GM18517 (cell line): ENCODE data around the gene VPS54.

Source experiments
- ATAC-seq: cut with Tn5 transposase; IDR thresholded peaks from one replicate; pipeline ENCODE4 v1.9.1; 2021; ENCODE audit warnings: mild to moderate bottlenecking, moderate library complexity; ENCODE audit not compliant: unreplicated experiment

The VPS54 gene

DNA sequence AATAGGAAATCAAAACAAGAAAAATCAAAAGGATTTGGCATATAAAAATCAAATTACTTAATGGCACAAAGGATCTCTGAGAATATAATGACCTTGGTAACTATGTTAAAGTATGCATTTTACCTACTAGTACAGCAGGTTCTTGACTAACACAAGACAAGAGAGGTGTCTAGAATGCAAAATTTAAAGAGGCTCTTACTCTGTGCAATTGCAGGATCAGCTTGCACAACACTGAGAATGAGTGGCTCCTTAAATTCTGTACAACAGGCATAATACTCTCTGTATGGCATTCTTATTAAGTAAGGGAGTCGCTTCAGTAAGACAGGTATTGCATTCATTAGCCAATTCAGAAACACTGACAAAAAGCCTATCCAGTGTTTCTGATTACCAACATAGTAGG is 104.9 kb downstream of the VPS54 start:
- ATAC-seq: no peak

- ATAC-seq: peak; percentile 72
Observed at GRCh38 chr2:63903003-63903402, 116.2 kb downstream of the VPS54 start.

- ATAC-seq: no peak
Observed at GRCh38 chr2:63902149-63902548, 117.1 kb downstream of the VPS54 start.

- no peak for ATAC-seq
Observed at GRCh38 chr2:63899639-63900038, 119.6 kb downstream of the VPS54 start.

DNA sequence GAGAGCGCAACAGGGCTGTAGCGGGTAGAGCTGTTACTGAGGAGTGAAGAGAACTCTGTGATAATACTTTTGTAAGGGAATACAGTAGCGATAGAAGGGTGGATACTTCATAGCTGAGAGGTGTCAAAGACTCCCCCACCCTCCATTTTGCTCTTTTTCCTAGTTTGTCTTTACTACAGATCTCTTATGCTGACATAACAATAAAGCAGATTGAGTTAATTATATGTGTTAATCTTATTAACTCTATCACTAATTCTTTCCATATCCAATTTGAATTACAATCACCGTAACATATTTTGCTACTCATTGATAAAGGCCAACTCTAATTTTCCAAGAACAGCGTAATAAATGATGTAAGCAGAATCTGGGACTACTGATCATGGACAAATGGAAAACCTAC is 120.4 kb downstream of the VPS54 start:
- ATAC-seq: no peak

DNA sequence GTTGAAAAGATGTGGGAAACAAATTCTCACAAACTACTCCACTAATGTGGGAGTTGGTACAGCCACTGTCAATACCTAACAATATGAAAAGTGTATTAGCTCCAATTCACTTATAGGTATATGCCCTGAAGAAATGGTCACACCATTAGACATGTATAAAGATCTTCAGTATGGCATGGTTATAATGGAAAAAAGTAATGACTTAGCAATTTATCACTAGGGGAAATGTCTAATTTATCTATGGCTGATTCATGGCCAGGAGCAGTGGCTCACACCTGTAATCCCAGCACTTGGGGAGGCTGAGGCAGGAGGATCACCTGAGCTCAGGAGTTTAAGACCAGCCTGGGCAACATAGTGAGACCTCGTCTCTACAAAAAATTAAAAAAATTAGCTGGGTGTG is 125.1 kb downstream of the VPS54 start:
- ATAC-seq: no peak

DNA sequence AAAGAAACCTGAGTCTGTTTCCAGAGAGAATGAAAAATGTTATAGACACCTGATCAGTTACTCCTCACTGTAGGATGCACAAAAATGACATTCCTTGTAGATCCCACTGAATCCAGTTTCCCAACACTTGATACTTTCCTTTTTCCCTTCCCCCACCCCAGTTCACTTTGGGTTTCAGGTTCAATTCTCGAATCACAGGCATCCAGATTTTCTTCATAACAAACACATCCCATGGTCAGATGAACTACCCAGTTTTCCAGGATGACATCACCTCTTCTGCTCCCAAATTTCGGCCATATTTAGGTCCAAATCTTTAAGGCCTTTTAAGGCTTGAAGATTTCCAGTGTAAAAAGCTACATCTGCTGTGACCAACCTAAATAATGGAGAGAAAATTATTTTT is 126.1 kb downstream of the VPS54 start:
- ATAC-seq: no peak

DNA sequence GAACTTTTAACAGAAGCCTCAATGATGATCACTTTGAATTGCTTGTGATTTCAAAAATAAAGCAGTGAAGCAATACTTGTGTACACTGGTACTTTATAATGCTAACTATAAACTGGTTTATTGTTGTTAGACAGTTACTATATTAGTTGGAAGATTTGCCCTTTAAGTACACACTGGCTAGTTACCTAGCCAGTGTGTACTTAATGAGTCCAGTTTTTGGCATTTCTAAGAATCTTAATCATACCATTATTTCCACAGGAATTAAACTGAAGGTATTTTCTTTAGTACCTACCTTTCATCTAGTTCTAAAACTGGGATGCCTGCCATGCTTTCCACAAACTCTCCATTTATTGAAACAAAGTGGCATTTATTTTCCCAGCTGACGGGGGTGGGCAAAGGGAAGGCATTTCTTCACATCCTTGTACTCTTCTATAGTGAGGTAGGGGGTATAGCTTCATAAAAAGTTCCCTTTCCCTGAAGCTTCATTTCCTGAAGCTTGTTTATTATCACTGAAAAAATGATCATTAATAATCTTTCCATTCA is 127.7 kb downstream of the VPS54 start:
- ATAC-seq: no peak

DNA sequence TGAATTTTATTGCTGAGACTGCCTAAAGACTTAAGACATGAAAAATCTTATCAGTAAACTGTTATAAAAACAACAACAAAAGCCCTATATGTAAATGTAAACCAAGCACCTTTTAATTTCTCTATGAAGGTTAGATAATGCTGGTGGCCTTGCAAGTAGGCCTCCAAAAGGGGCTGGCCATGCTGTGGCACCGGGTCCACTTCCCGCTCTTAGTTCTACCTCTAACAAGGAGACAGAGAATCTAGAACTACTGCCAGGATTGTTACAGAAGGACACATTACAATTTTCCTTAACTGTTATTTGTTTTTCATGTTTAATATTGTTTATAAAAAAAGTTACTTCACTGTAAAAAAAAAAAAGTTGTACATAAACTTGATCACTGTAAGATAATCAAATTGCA is 128.6 kb downstream of the VPS54 start:
- ATAC-seq: no peak

- peak; percentile 79 for ATAC-seq
Observed at GRCh38 chr2:63888490-63889402, 130.5 kb downstream of the VPS54 start.

DNA sequence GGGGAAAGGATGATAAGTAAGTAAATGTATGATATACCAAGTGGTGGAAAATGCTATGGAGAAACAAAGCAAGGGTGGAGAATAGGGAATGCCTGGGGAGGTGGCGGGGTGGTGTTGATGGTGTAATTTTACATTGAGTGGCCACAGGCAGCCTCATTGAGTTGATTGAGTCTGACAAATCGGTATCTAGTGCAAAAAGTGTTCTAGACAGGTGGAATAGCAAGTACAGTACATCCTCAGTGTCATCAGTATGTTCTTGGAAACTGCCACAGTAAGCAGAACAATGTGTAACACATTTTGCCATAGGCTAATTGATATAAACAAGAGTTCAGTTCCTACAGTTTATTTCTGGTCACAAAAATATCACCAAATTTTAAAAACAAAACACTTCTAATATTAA is 131.2 kb downstream of the VPS54 start:
- no peak for ATAC-seq

DNA sequence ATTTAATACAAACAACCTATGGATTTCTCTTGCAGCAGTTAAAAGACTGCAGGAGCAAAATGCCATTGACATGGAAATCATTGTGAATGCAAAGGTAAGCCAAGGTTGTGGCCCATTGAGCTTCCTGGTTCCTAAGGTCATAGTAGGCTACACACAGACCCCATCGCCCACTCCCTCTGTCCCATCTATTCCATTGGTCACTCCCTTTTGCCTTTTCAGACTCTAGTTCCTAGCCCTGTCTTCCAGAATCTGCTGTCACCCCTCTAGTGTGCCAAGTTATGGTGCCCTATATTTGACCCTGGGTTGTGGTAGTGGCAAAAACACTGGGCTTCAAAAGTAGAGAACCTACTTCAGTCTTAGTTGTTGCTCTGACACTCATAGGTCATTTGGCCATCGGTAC is 132.8 kb downstream of the VPS54 start:
- no peak for ATAC-seq

DNA sequence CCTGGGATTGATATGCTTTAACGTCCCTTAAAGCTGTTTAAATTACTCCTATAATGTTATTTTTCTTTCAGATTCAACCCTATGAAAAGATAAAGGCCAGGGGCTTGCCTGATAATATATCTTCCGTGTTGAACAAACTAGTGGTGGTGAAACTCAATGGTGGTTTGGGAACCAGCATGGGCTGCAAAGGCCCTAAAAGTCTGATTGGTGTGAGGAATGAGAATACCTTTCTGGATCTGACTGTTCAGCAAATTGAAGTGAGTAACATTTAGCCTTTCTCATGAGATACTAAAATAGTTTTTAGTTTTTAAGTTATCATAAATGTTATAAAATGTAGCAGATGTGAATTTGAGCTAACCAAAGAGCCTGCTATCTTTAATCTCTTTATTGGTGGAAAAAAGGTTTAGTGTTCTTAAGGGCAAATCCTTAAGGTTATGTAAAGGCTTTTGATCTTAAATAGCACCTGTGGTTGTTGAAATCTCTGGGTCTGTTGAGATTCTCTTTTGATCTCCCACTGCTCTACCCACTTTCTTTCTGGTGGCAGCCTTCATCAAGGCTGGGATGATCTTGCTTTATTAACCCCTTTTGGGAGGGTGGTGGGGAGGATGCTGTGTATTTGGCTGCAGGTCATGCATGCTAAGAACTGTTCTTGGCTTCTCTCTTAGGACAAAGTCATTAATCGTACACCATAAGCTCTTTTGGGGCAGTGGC is 136.7 kb downstream of the VPS54 start:
- ATAC-seq: no peak

DNA sequence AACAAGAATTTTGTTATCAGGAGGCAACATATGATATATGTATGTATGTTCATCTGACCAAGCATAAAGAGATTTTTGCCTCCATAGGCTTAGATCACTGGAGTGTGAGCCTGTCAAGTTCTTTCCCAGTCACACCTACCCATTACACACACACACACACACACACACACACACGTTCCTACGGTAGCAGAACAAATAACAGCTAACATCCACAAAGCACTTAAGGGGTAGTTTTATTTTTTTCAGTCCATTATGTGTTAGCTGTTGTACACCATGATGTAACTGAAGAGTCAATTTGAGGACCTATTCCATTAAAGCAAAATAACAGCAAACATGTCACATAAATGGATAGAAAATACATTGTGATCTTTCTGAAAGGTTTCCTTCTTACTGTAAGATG is 138.0 kb downstream of the VPS54 start:
- no peak for ATAC-seq

DNA sequence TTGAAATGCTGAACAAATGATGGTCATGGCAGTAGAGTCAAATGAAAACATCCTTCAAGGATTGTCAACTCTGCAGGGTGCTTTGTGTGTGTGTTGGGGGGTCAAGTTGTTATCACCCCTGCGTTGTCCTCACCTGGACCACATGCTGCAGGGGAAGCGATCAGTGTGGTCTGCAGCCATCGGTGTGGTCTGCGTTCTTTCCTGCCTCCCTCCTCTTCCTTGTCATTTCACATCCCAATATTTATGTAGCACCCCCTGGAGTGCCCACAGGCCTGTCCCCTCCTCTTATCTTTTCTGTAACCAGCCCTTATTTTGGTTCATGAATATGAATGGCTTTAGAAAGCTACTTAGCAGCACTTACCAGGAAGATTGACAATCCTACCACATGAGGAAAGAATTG is 138.6 kb downstream of the VPS54 start:
- no peak for ATAC-seq

GRCh38 chr2:63879876-63880433 is 139.3 kb downstream of the VPS54 start:
- ATAC-seq: no peak

- no peak for ATAC-seq
Observed at GRCh38 chr2:63878486-63878885, 140.7 kb downstream of the VPS54 start.

DNA sequence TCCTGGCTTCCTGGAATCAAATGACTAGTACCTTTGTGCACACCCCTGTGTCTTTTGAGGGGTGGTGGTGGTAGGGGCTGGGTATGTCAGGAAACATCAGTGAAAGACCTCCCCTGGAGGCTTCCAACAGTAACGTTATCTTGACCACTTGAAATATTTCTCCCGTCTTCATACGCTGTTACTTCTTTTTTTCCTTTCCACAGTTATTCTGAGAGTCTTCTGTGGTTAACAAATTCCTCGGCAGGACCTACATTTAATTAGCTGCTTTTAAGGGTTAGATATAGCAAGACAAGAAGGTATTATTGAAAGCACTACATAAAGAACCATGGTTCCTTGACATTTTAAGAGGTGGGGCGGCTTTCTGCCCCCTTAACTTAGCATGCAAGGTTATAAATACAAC is 142.9 kb downstream of the VPS54 start:
- ATAC-seq: no peak

- ATAC-seq: no peak
Observed at GRCh38 chr2:63875559-63876245, 143.5 kb downstream of the VPS54 start.

DNA sequence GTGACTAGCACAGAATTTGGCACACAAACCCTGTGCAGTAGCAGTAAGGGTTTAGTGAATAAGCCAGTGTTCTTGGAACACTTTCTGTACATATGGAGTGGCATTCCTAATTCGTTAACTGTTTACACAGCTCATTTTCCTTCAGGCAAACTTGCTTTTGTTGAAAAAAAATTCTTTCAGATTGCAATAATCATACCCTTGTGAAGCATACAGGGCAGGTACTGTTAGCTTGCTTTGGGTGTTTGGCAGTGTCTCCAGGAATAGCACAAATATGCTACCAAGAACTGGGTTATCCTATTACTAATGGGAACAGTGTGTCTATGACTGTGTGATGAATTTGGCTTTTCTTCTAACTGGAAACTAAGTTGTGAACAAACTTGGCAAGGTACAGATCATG is 144.1 kb downstream of the VPS54 start:
- no peak for ATAC-seq
